Measurements from ENCODE around the gene MFSD11.

DNA sequence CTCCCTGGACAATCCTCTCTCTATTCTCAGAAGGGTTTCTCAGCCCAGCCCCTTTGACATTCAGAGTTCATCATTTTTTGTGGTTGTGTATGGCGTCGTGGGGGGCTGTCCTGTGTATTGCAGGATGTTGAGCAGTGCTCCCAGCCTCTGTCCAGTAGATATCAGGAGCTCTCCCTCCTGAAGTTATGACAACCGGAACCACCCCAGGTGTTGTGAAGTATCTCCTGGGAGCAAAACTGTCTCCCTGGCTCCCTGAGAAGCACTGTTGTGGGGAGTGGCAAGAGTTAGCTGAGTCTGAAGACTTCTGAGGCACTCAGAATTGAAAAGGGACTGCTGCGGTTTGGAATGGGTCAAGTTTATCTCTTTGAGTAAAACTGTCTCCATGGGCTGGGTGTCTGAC, 74.3 kb downstream of the MFSD11 start:
- TF ChIP-seq, protein P1, sequence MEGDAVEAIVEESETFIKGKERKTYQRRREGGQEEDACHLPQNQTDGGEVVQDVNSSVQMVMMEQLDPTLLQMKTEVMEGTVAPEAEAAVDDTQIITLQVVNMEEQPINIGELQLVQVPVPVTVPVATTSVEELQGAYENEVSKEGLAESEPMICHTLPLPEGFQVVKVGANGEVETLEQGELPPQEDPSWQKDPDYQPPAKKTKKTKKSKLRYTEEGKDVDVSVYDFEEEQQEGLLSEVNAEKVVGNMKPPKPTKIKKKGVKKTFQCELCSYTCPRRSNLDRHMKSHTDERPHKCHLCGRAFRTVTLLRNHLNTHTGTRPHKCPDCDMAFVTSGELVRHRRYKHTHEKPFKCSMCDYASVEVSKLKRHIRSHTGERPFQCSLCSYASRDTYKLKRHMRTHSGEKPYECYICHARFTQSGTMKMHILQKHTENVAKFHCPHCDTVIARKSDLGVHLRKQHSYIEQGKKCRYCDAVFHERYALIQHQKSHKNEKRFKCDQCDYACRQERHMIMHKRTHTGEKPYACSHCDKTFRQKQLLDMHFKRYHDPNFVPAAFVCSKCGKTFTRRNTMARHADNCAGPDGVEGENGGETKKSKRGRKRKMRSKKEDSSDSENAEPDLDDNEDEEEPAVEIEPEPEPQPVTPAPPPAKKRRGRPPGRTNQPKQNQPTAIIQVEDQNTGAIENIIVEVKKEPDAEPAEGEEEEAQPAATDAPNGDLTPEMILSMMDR (IDR thresholded peaks at IDR 0.05): no peak
- no peak for TF ChIP-seq POLR2A (IDR thresholded peaks at IDR 0.05)
- no peak for TF ChIP-seq POLR2AphosphoS5 (IDR thresholded peaks at IDR 0.05)
- TF ChIP-seq EP300 (IDR thresholded peaks at IDR 0.05; ENCODE audit: low read depth): no peak
